IMR-90 (cell line): ENCODE measurements around the gene EIF1AD. TPM values are rescaled to one million over a fixed set of nuclear protein-coding genes. Genes with fewer than 3 reads are reported as not detected.

Experiments used
- ATAC-seq: fragments of 200-7000 bp; cut with Tn5 transposase; 2 replicates; pipeline ENCODE4 v1.9.1; 2020; ENCODE audit warnings: low read depth, mild to moderate bottlenecking, moderate library complexity
- BruUV-seq: library from RNA; stranded (reverse); fragments of 400-500 nt; replicated peaks from 2 replicates; lab custom pipeline; 2021; lab: Mats Ljungman, UMichigan
- CTCF ChIA-PET: fragments of 300-600 bp; formaldehyde crosslinking; extraction: SDS; loops from one replicate; lab custom pipeline; 2021; ENCODE audit warnings: antibody characterized with exemption; lab: Yijun Ruan, JAX
- POLR2A ChIA-PET: fragments of 300-600 bp; sonication (Branson Sonifier 250); formaldehyde crosslinking; loops from one replicate; lab custom pipeline; 2022; ENCODE audit warnings: antibody characterized with exemption; ENCODE audit not compliant: unreplicated experiment; lab: Charles Lee
- DNase-seq: peaks from one replicate; pipeline ENCODE4 v3.0.0; 2013
- H2AFZ ChIP-seq: replicated peaks from 2 replicates; pipeline ENCODE3; 2013; ENCODE audit warnings: low read length, mild to moderate bottlenecking; ENCODE audit not compliant: poor library complexity
- H2AK5ac ChIP-seq: 2 replicates; pipeline ENCODE4 v1.6.1; 2013; ENCODE audit warnings: low read depth, low read length, inconsistent platforms
- H2AK9ac ChIP-seq: replicated peaks from 2 replicates; pipeline ENCODE3; 2013; ENCODE audit warnings: mild to moderate bottlenecking, low read depth, low read length, moderate library complexity; ENCODE audit not compliant: poor library complexity
- H2BK120ac ChIP-seq: 2 replicates; pipeline ENCODE4 v1.6.1; 2013; ENCODE audit warnings: low read depth, low read length, inconsistent platforms
- H2BK15ac ChIP-seq: 3 replicates; pipeline ENCODE4 v1.6.1; 2013; ENCODE audit warnings: low read depth, low read length, inconsistent platforms
- H2BK20ac ChIP-seq: 2 replicates; pipeline ENCODE4 v1.6.1; 2013; ENCODE audit warnings: low read depth, mild to moderate bottlenecking, inconsistent platforms, low read length, moderate library complexity
- H2BK5ac ChIP-seq: 2 replicates; pipeline ENCODE4 v1.6.1; 2013; ENCODE audit warnings: mild to moderate bottlenecking, low read depth, low read length, inconsistent platforms; ENCODE audit not compliant: poor library complexity, severe bottlenecking
- H3K14ac ChIP-seq: replicated peaks from 2 replicates; pipeline ENCODE4 v1.6.1; 2013; ENCODE audit warnings: low read depth, low read length, inconsistent platforms
- H3K18ac ChIP-seq: 2 replicates; pipeline ENCODE4 v1.6.1; 2013; ENCODE audit warnings: low read depth, low read length, control low read depth
- H3K23ac ChIP-seq: 2 replicates; pipeline ENCODE4 v1.6.1; 2013; ENCODE audit warnings: low read depth, low read length, inconsistent platforms
- H3K27ac ChIP-seq: 2 replicates; pipeline ENCODE4 v1.5.1; 2013; ENCODE audit warnings: mild to moderate bottlenecking, control low read depth, low read length; ENCODE audit not compliant: insufficient read depth
- H3K27me3 ChIP-seq: 2 replicates; pipeline ENCODE4 v1.6.1; 2013; ENCODE audit warnings: low read length; ENCODE audit not compliant: control insufficient read depth, insufficient read depth
- H3K36me3 ChIP-seq: 2 replicates; pipeline ENCODE4 v1.6.1; 2013; ENCODE audit warnings: low read length, mixed read lengths; ENCODE audit not compliant: control insufficient read depth, insufficient read depth
- H3K4ac ChIP-seq: 2 replicates; pipeline ENCODE4 v1.6.1; 2013; ENCODE audit warnings: low read depth, low read length, inconsistent platforms
- H3K4me1 ChIP-seq: 2 replicates; pipeline ENCODE4 v1.6.1; 2013; ENCODE audit warnings: low read length, mixed read lengths; ENCODE audit not compliant: control insufficient read depth, insufficient read depth
- H3K4me2 ChIP-seq: 2 replicates; pipeline ENCODE4 v1.6.1; 2013; ENCODE audit warnings: low read depth, mild to moderate bottlenecking, control low read depth, low read length, moderate library complexity
- H3K4me3 ChIP-seq: 2 replicates; pipeline ENCODE4 v1.5.1; 2013; ENCODE audit warnings: low read depth, mild to moderate bottlenecking, control low read depth, low read length, moderate library complexity; ENCODE audit not compliant: insufficient read depth
- H3K56ac ChIP-seq: 2 replicates; pipeline ENCODE4 v1.6.1; 2013; ENCODE audit warnings: low read length, inconsistent platforms; ENCODE audit not compliant: insufficient read depth; ENCODE audit errors: extremely low read depth
- H3K79me1 ChIP-seq, 2 experiments: 2 replicates each; pipeline ENCODE4 v1.6.1; 2013; ENCODE audit warnings: low read length in 2 of 2, inconsistent platforms in 1 of 2, low read depth in 1 of 2
- H3K9ac ChIP-seq: 2 replicates; pipeline ENCODE4 v1.6.1; 2013; ENCODE audit warnings: low read depth, low read length, control low read depth
- H3K9me1 ChIP-seq: 2 replicates; pipeline ENCODE4 v1.6.1; 2013; ENCODE audit warnings: low read length, inconsistent platforms; ENCODE audit not compliant: insufficient read depth
- H3K9me3 ChIP-seq: 2 replicates; pipeline ENCODE4 v1.6.1; 2013; ENCODE audit warnings: low read length; ENCODE audit not compliant: control insufficient read depth, insufficient read depth
- H4K20me1 ChIP-seq: 2 replicates; pipeline ENCODE4 v1.6.1; 2013; ENCODE audit warnings: low read length, inconsistent platforms; ENCODE audit not compliant: insufficient read depth
- H4K5ac ChIP-seq: 2 replicates; pipeline ENCODE4 v1.6.1; 2013; ENCODE audit warnings: mild to moderate bottlenecking, low read depth, low read length, control low read depth
- H4K8ac ChIP-seq, 2 experiments: 2 replicates each; pipeline ENCODE4 v1.6.1; 2013; ENCODE audit warnings: low read depth in 2 of 2, low read length in 2 of 2, control low read depth in 1 of 2, inconsistent platforms in 1 of 2
- H4K91ac ChIP-seq: 2 replicates; pipeline ENCODE4 v1.6.1; 2013; ENCODE audit warnings: low read depth, low read length, inconsistent platforms; ENCODE audit not compliant: insufficient read depth
- POLR2A ChIP-seq: IDR thresholded peaks from 2 replicates; pipeline ENCODE4 v1.6.1; 2012; ENCODE audit warnings: mild to moderate bottlenecking, low read depth, low read length
- RAD21 ChIP-seq: IDR thresholded peaks from 2 replicates; pipeline ENCODE4 v1.6.1; 2012; ENCODE audit warnings: low read length, improper control_type of control experiment
- SMC3 ChIP-seq: fragments of 150-350 bp; IDR thresholded peaks from 2 replicates; pipeline ENCODE4 v1.6.1; 2016; ENCODE audit warnings: low read depth, mild to moderate bottlenecking, antibody characterized with exemption, low read length, moderate library complexity
- WGBS, 2 experiments: methylation state at CpG; one replicate each; pipeline versions ENCODE4 v1.1.5 to v1.1.7; 2013; ENCODE audit warnings: missing lambda C conversion rate in 2 of 2; ENCODE audit not compliant: insufficient read length in 1 of 2; ENCODE audit errors: extremely low coverage in 2 of 2; 5-methylcytosine and 5-hydroxymethylcytosine counted together
- dilution Hi-C: fragments of 300-500 bp; cut with HindIII; formaldehyde crosslinking; loops from one replicate; pipeline ENCODE4 v1.14.3; 2018; ENCODE audit warnings: low sequenced_read_pairs; ENCODE audit not compliant: unreplicated experiment
- in situ Hi-C: fragments of 300-500 bp; cut with MboI; formaldehyde crosslinking; loops from 3 replicates; pipeline ENCODE4 v1.14.3; 2019; ENCODE audit warnings: low sequenced_read_pairs, inconsistent platforms, mixed read lengths
- intact Hi-C: fragments of 100-400 bp; cut with micrococcal nuclease; formaldehyde crosslinking; loops from 2 replicates; pipeline ENCODE4 v1.10.0; 2022
- polyA plus RNA-seq, 3 experiments: library from polyadenylated mRNA; depleted of rRNA; stranded (reverse); fragments of >200 nt; gene quantifications; 2 replicates each; pipeline ENCODE4 v1.2.3, GENCODE V29; 2012; ENCODE audit warnings: low replicate concordance in 1 of 3
- total RNA-seq: library from RNA; depleted of rRNA; stranded (reverse); fragments of >200 nt; gene quantifications from 2 replicates; pipeline ENCODE4 v1.2.3, GENCODE V29; 2012

The EIF1AD gene
- total and polyA plus RNA-seq, 2 of the 4 experiments (the other 2 are of a cell fraction), result 32.5 to 62.6 TPM

- TF ChIP-seq SMC3, result no peak
- no peak for TF ChIP-seq RAD21
- no peak for TF ChIP-seq POLR2A
- no peak overlapping the region for H2BK20ac ChIP-seq
- no peak overlapping the region for H2BK15ac ChIP-seq
- DNase-seq (no peak), ATAC-seq (no peak)
- H2AK5ac ChIP-seq, result no peak overlapping the region
- H3K4me2 ChIP-seq, result no peak overlapping the region
- in situ Hi-C loops (no loop called here), dilution Hi-C loops (no loop called here), intact Hi-C loops (no loop called here)
- no peak overlapping the region for H4K91ac ChIP-seq
- H2BK120ac ChIP-seq, result no peak overlapping the region
- no peak overlapping the region for H3K4ac ChIP-seq
- H2AK9ac ChIP-seq, result no peak overlapping the region
- peaks cover 18% of the 10 kb centered on the region for H3K4me1 ChIP-seq
- H2BK5ac ChIP-seq, result no peak overlapping the region
- H3K23ac ChIP-seq, result no peak overlapping the region
- WGBS, 2 experiments, result 92% methylated on average over 4 of the region's 10 CpGs; no CpG with 5 or more reads in 1 of the 2 experiments
- H3K36me3 ChIP-seq, result no peaks in the 10 kb centered on the region
- H4K8ac ChIP-seq, result no peak overlapping the region
- H3K27ac ChIP-seq, result no peak overlapping the region
- no peaks in the 10 kb centered on the region; the same call in 1 of the 2 replicates for H4K20me1 ChIP-seq
- no peak overlapping the region for H3K9ac ChIP-seq
- POLR2A ChIA-PET, result no interaction called here
- H3K56ac ChIP-seq, result no peak overlapping the region
- H3K4me3 ChIP-seq, result no peak overlapping the region
- H3K9me3 ChIP-seq, result no peaks in the 10 kb centered on the region
- peaks cover 27% of the 10 kb centered on the region for H3K9me1 ChIP-seq
- no peak overlapping the region for H4K5ac ChIP-seq
- no peak overlapping the region for H3K18ac ChIP-seq
- H2AFZ ChIP-seq, result no peak overlapping the region
- peaks cover 0 to 3% of the 10 kb centered on the region in 2 experiments; a peak in 1 of 4 replicates for H3K79me1 ChIP-seq
- BruUV-seq, result no TSS peak
- H3K14ac ChIP-seq, result no peak overlapping the region
- CTCF ChIA-PET, result no interaction called here
- H3K27me3 ChIP-seq, result peaks cover 4% of the 10 kb centered on the region; the same call in 1 of the 2 replicates
Observed at GRCh38 chr11:66016793-66017177, 14.8 kb upstream of the EIF1AD start.
